Fibroblast of the aortic adventitia (primary cell): ENCODE results near the gene LEPR. TPM values are rescaled to one million over a fixed set of nuclear protein-coding genes. Genes with fewer than 3 reads are reported as not detected.
A peak's percentile ranks its signal among the peaks of the same experiment; 100 is the strongest.

Source experiments
- DNase-seq: peaks from one replicate; pipeline ENCODE4 v3.0.0-alpha.2; 2010; ENCODE audit warnings: low read depth
- H3K4me3 ChIP-seq: 2 replicates; pipeline ENCODE4 v1.5.1; 2011; ENCODE audit warnings: low read depth, mild to moderate bottlenecking, control low read depth, low read length, moderate library complexity
- total RNA-seq: library from RNA; depleted of rRNA; stranded (reverse); fragments of >200 nt; gene quantifications from 2 replicates; pipeline ENCODE4 v1.2.3, GENCODE V29; 2012; ENCODE audit warnings: low replicate concordance
- TF ChIP-seq, protein P1 (sequence below): IDR thresholded peaks from 2 replicates; pipeline ENCODE4 v1.5.1; 2011; ENCODE audit warnings: mild to moderate bottlenecking, low read length, control low read depth, inconsistent platforms; ENCODE audit not compliant: insufficient read depth

Gene LEPR
- total RNA-seq, 1 donor, result 6.9 TPM

DNA sequence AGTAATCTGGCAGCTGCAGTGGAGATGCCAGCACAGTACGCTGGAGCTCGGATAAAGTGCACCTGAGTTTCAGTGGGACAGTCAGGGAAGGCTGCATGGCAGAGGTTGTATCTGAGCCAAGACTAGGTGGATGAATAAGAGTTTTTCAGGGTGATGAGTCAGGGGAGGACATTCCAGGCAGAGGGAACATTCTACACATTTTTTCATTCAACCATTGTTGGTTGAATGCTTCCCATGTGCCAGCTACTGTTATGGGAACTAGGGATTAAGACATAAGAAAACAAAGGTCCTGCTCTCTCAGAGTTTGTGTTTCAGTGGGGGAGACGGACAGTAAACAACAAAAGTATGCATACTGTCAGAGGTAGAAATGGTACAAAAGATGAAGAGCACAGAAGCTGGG lies 5.2 kb downstream of the LEPR start:
- H3K4me3 ChIP-seq, result no peak overlapping the region
- peak; percentile 75 for DNase-seq
- TF ChIP-seq, protein P1, sequence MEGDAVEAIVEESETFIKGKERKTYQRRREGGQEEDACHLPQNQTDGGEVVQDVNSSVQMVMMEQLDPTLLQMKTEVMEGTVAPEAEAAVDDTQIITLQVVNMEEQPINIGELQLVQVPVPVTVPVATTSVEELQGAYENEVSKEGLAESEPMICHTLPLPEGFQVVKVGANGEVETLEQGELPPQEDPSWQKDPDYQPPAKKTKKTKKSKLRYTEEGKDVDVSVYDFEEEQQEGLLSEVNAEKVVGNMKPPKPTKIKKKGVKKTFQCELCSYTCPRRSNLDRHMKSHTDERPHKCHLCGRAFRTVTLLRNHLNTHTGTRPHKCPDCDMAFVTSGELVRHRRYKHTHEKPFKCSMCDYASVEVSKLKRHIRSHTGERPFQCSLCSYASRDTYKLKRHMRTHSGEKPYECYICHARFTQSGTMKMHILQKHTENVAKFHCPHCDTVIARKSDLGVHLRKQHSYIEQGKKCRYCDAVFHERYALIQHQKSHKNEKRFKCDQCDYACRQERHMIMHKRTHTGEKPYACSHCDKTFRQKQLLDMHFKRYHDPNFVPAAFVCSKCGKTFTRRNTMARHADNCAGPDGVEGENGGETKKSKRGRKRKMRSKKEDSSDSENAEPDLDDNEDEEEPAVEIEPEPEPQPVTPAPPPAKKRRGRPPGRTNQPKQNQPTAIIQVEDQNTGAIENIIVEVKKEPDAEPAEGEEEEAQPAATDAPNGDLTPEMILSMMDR, result no peak

- DNase-seq, result no peak
- TF ChIP-seq, protein P1, result no peak
- H3K4me3 ChIP-seq, result no peak overlapping the region
Measured at GRCh38 chr1:65429078-65429477, 8.6 kb downstream of the LEPR start.

DNA sequence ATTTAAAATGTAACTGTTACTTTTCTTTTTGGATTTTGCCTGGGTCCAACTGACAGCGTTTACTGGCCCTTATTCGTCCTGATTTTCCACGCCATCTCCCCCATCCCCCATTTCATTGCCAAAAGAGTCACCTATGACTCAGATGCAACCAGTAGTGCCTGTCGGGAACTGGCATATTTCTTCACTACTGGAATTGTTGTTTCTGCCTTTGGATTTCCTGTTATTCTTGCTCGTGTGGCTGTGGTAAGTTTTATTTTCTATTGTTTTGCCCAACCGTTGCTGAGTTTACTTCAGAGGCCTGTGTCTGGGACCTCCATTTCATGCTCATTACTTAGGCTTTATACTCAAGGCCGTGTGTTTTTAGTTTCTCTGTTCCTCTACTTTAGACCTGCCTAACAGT lies 9.3 kb downstream of the LEPR start:
- H3K4me3 ChIP-seq, result no peak overlapping the region
- DNase-seq, result peak; percentile 64

GRCh38 chr1:65431111-65431705 lies 10.7 kb downstream of the LEPR start:
- peak; percentile 76 for DNase-seq
- TF ChIP-seq, protein P1, result peak; percentile 63
- no peak overlapping the region for H3K4me3 ChIP-seq

More for the DNA sequence above, 9.3 kb downstream of the LEPR start:
- TF ChIP-seq, protein P1, result no peak

DNA sequence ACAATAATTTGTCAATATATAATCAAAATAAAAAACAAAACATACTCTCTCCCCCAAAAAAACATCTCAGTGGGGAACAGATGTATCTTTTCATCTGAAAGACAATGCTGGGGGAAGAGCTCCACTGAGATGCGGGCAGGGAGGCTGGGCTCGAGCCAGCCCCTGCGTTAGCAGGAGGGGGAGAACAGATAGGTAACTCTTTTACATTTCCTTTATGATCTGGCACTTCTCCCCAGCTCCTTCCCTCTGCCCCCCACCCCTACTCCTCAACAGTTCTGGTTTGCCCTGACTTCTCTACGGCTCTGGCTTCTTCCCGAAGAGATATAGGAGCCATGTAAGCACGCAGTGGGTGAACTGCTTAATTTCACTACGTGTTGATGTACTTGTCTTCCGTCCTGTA lies 12.4 kb downstream of the LEPR start:
- DNase-seq, result no peak
- TF ChIP-seq, protein P1, result no peak
- H3K4me3 ChIP-seq, result no peak overlapping the region

DNA sequence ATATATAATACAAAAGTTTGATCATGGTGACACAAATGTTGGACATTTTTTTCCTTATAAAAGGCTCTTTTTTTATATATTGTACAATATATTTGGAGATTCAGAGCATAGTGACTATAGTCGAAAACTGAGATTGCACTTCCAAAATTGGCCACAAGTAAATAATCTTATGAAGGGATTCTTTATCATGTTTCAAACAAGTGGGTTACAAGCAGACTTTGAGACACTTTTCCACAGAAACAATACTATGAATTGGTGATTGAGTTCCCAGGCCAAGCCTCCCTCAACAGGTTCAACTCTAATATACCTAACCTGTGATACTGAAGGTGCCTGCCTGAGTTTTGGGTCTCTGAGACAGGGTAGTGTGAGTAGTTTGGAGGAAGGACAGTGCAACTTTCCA lies 13.8 kb downstream of the LEPR start:
- DNase-seq, result no peak
- H3K4me3 ChIP-seq, result no peak overlapping the region

More for the DNA sequence above, 13.8 kb downstream of the LEPR start:
- TF ChIP-seq, protein P1, result no peak
